H1 (cell line): Measurements from ENCODE around the gene NEU3. TPM values are rescaled to one million over a fixed set of nuclear protein-coding genes. Genes with fewer than 3 reads are reported as not detected.

ENCODE experiments used
- CTCF ChIA-PET: fragments of 300-600 bp; sonication (Branson Sonifier 250); formaldehyde crosslinking; loops from one replicate; lab custom pipeline; 2021; ENCODE audit not compliant: partially characterized antibody; lab: Charles Lee
- POLR2A ChIA-PET: fragments of 300-600 bp; sonication (Branson Sonifier 250); formaldehyde crosslinking; loops from one replicate; lab custom pipeline; 2021; ENCODE audit warnings: inconsistent platforms; ENCODE audit not compliant: partially characterized antibody; lab: Charles Lee
- DNase-seq, 2 experiments: peaks; one replicate each; pipeline versions ENCODE4 v3.0.0 to v3.0.0-alpha.2; 2010 to 2022; ENCODE audit warnings: low spot score in 2 of 2, low read depth in 1 of 2, mixed read lengths in 1 of 2
- FAIRE-seq: peaks from 2 replicates; lab custom pipeline; 2011; peaks lifted over from hg19 to GRCh38; lab: Jason Lieb, UNC
- H2AFZ ChIP-seq: 2 replicates; pipeline ENCODE4 v1.8.1; 2012; ENCODE audit warnings: low read length, inconsistent platforms
- H2AK5ac ChIP-seq: 2 replicates; pipeline ENCODE4 v1.6.1; 2013; ENCODE audit warnings: low read depth, low read length
- H2BK120ac ChIP-seq: replicated peaks from 2 replicates; pipeline ENCODE3; 2013; ENCODE audit warnings: low read depth, low read length, inconsistent platforms
- H2BK12ac ChIP-seq: 2 replicates; pipeline ENCODE4 v1.6.1; 2013; ENCODE audit warnings: low read depth, low read length
- H2BK15ac ChIP-seq: 2 replicates; pipeline ENCODE4 v1.6.1; 2013; ENCODE audit warnings: low read length
- H2BK20ac ChIP-seq: 2 replicates; pipeline ENCODE4 v1.6.1; 2013; ENCODE audit warnings: low read length
- H2BK5ac ChIP-seq: 2 replicates; pipeline ENCODE4 v1.6.1; 2013; ENCODE audit warnings: low read depth, low read length
- H3K14ac ChIP-seq: 2 replicates; pipeline ENCODE4 v1.6.1; 2013; ENCODE audit warnings: inconsistent platforms; ENCODE audit not compliant: insufficient read length
- H3K18ac ChIP-seq: 2 replicates; pipeline ENCODE4 v1.6.1; 2013; ENCODE audit warnings: low read length; ENCODE audit errors: extremely low read depth
- H3K23ac ChIP-seq: 2 replicates; pipeline ENCODE4 v1.6.1; 2013; ENCODE audit warnings: inconsistent platforms; ENCODE audit not compliant: insufficient read length
- H3K23me2 ChIP-seq: 2 replicates; pipeline ENCODE4 v1.6.1; 2013; ENCODE audit warnings: low read depth, low read length
- H3K27ac ChIP-seq: 2 replicates; pipeline ENCODE4 v1.6.1; 2011; ENCODE audit warnings: low read depth, low read length, inconsistent platforms
- H3K27me3 ChIP-seq, 4 experiments: replicated peaks in 1 of 4; 1 replicate in 1 of 4; 2 replicates in 3 of 4; pipeline versions ENCODE4 v1.6.1 to v1.8.1; 2011 to 2013; ENCODE audit warnings: low read length in 3 of 4, mild to moderate bottlenecking in 3 of 4, inconsistent platforms in 2 of 4, mixed read lengths in 2 of 4, moderate library complexity in 1 of 4; ENCODE audit not compliant: control insufficient read depth in 3 of 4, insufficient read depth in 3 of 4; ENCODE audit errors: extremely low read depth in 1 of 4
- H3K36me3 ChIP-seq, 4 experiments: 2 replicates each; pipeline versions ENCODE4 v1.6.1 to v1.8.1; 2011 to 2013; ENCODE audit warnings: mild to moderate bottlenecking in 4 of 4, low read length in 3 of 4, moderate library complexity in 2 of 4, control low read depth in 1 of 4, inconsistent platforms in 1 of 4; ENCODE audit not compliant: insufficient read depth in 4 of 4, control insufficient read depth in 2 of 4
- H3K4ac ChIP-seq: replicated peaks from 2 replicates; pipeline ENCODE3; 2013; ENCODE audit warnings: low read length, low read depth, mixed read lengths, inconsistent platforms; ENCODE audit not compliant: insufficient read length
- H3K4me1 ChIP-seq, 4 experiments: replicated peaks in 1 of 4; 1 replicate in 1 of 4; 2 replicates in 3 of 4; pipeline versions ENCODE4 v1.6.1 to v1.8.1; 2011 to 2013; ENCODE audit warnings: low read length in 3 of 4, inconsistent platforms in 2 of 4, mixed read lengths in 1 of 4; ENCODE audit not compliant: insufficient read depth in 4 of 4, control insufficient read depth in 3 of 4
- H3K4me2 ChIP-seq, 2 experiments: 2 replicates each; pipeline versions ENCODE4 v1.6.1 to v1.8.1; 2011 to 2013; ENCODE audit warnings: low read depth in 2 of 2, low read length in 2 of 2, control low read depth in 1 of 2, inconsistent platforms in 1 of 2, mild to moderate bottlenecking in 1 of 2; ENCODE audit not compliant: insufficient read depth in 1 of 2
- H3K4me3 ChIP-seq, 4 experiments: fragments of 200-600, 300-600 bp in 1 of 4; sonication (generic), shearing (Covaris generic), sonication (Bioruptor Twin) in 1 of 4; 2 replicates each; pipeline versions ENCODE4 v1.5.1 to v1.8.1; 2011 to 2016; ENCODE audit warnings: low read length in 4 of 4, low read depth in 3 of 4, control low read depth in 2 of 4, inconsistent platforms in 2 of 4, mild to moderate bottlenecking in 2 of 4, mixed read lengths in 1 of 4, moderate library complexity in 1 of 4; ENCODE audit not compliant: insufficient read depth in 2 of 4; ENCODE audit errors: extremely low read depth in 1 of 4
- H3K56ac ChIP-seq: replicated peaks from 2 replicates; pipeline ENCODE3; 2013; ENCODE audit warnings: low read depth, mild to moderate bottlenecking, mixed read lengths, low read length, inconsistent platforms; ENCODE audit not compliant: insufficient read length
- H3K79me1 ChIP-seq: 2 replicates; pipeline ENCODE4 v1.6.1; 2013; ENCODE audit warnings: low read depth, low read length, control low read depth
- H3K79me2 ChIP-seq, 2 experiments: 2 replicates each; pipeline versions ENCODE4 v1.6.1 to v1.8.1; 2012 to 2013; ENCODE audit warnings: low read length in 2 of 2, mild to moderate bottlenecking in 2 of 2, inconsistent platforms in 1 of 2; ENCODE audit not compliant: insufficient read depth in 2 of 2, control insufficient read depth in 1 of 2
- H3K9ac ChIP-seq, 4 experiments: replicated peaks in 1 of 4; 1 replicate in 1 of 4; 2 replicates in 3 of 4; pipeline versions ENCODE4 v1.6.1 to v1.8.1; 2011 to 2013; ENCODE audit warnings: low read depth in 3 of 4, low read length in 3 of 4, control low read depth in 2 of 4, mild to moderate bottlenecking in 2 of 4, moderate library complexity in 2 of 4, inconsistent platforms in 1 of 4; ENCODE audit errors: extremely low read depth in 1 of 4
- H3K9me3 ChIP-seq, 2 experiments: 2 replicates each; pipeline versions ENCODE4 v1.6.1 to v1.8.1; 2012 to 2013; ENCODE audit warnings: mild to moderate bottlenecking in 2 of 2, moderate library complexity in 2 of 2, control low read depth in 1 of 2, inconsistent platforms in 1 of 2, low read depth in 1 of 2, low read length in 1 of 2, mixed read lengths in 1 of 2; ENCODE audit not compliant: insufficient read depth in 2 of 2
- H4K20me1 ChIP-seq, 2 experiments: replicated peaks in 1 of 2; 2 replicates each; pipeline versions ENCODE3 to v1.8.1; 2011 to 2013; ENCODE audit warnings: inconsistent platforms in 2 of 2, low read length in 2 of 2, mild to moderate bottlenecking in 1 of 2; ENCODE audit not compliant: insufficient read depth in 2 of 2, control insufficient read depth in 1 of 2
- H4K5ac ChIP-seq: 2 replicates; pipeline ENCODE4 v1.6.1; 2013; ENCODE audit warnings: low read length, low read depth, mixed read lengths, inconsistent platforms; ENCODE audit not compliant: insufficient read length
- H4K8ac ChIP-seq: 2 replicates; pipeline ENCODE4 v1.8.0; 2013; ENCODE audit warnings: mild to moderate bottlenecking, moderate library complexity, low read length, inconsistent platforms; ENCODE audit not compliant: insufficient read depth; ENCODE audit errors: extremely low read depth
- H4K91ac ChIP-seq: replicated peaks from 2 replicates; pipeline ENCODE3; 2013; ENCODE audit warnings: low read length, mixed read lengths, inconsistent platforms; ENCODE audit not compliant: insufficient read length
- BRCA1 ChIP-seq: IDR thresholded peaks from 2 replicates; pipeline ENCODE4 v1.6.1; 2012; ENCODE audit warnings: low read depth, low read length, improper control_type of control experiment
- CBX8 ChIP-seq: fragments of 300-800, 300-1000 bp; sonication (generic); IDR thresholded peaks from 2 replicates; pipeline ENCODE4 v1.7.1; 2016; ENCODE audit warnings: low read depth, low read length, borderline replicate concordance
- CREB1 ChIP-seq: IDR thresholded peaks from 2 replicates; pipeline ENCODE4 v1.6.1; 2012; ENCODE audit warnings: inconsistent platforms
- EGR1 ChIP-seq: IDR thresholded peaks from 2 replicates; pipeline ENCODE4 v1.6.1; 2011; ENCODE audit warnings: low read depth, low read length, borderline replicate concordance
- EZH2 ChIP-seq: fragments of 200-600 bp; sonication (generic); IDR thresholded peaks from 2 replicates; pipeline ENCODE4 v1.7.1; 2012; ENCODE audit warnings: low read depth, mild to moderate bottlenecking, moderate library complexity, low read length, inconsistent platforms; ENCODE audit not compliant: severe bottlenecking
- HDAC6 ChIP-seq: IDR thresholded peaks from one replicate; pipeline ENCODE4 v1.7.1; 2012; ENCODE audit warnings: low read depth, mild to moderate bottlenecking, inconsistent platforms, low read length, moderate library complexity
- JUN ChIP-seq: IDR thresholded peaks from 2 replicates; pipeline ENCODE4 v1.6.1; 2011; ENCODE audit warnings: low read depth, mild to moderate bottlenecking, improper control_type of control experiment, low read length
- KDM1A ChIP-seq: fragments of 200-600, 300-600 bp; sonication (generic); IDR thresholded peaks from 2 replicates; pipeline ENCODE4 v1.7.1; 2016; ENCODE audit warnings: mild to moderate bottlenecking, low read length, borderline replicate concordance
- NANOG ChIP-seq: IDR thresholded peaks from 2 replicates; pipeline ENCODE4 v1.6.1; 2011; ENCODE audit warnings: low read length, low read depth, mild to moderate bottlenecking, inconsistent platforms; ENCODE audit not compliant: insufficient read depth, poor library complexity, severe bottlenecking
- RBBP5 ChIP-seq: IDR thresholded peaks from 2 replicates; pipeline ENCODE4 v1.7.1; 2012; ENCODE audit warnings: low read depth, mild to moderate bottlenecking, inconsistent platforms, low read length, moderate library complexity, borderline replicate concordance
- SP1 ChIP-seq: IDR thresholded peaks from 2 replicates; pipeline ENCODE4 v1.6.1; 2011; ENCODE audit warnings: low read depth, low read length
- TAF7 ChIP-seq: optimal IDR thresholded peaks from 2 replicates; pipeline ENCODE3; 2011; ENCODE audit warnings: low read depth, mild to moderate bottlenecking, inconsistent platforms, low read length, moderate library complexity, borderline replicate concordance
- WGBS, 2 experiments: shearing (Covaris generic) in 1 of 2; methylation state at CpG; one replicate each; pipeline versions ENCODE4 v1.1.6 to v1.1.7; 2013 to 2015; ENCODE audit warnings: low lambda C conversion rate in 2 of 2, mixed read lengths in 2 of 2, inconsistent platforms in 1 of 2, low coverage in 1 of 2, missing lambda C conversion rate in 1 of 2; ENCODE audit not compliant: insufficient replicate concordance in 2 of 2, insufficient coverage in 1 of 2, insufficient read length in 1 of 2; ENCODE audit errors: extremely low coverage in 1 of 2, missing lambda C conversion rate in 1 of 2; 5-methylcytosine and 5-hydroxymethylcytosine counted together
- polyA plus RNA-seq, 7 experiments: library from polyadenylated mRNA; depleted of rRNA in 3 of 7; stranded (reverse) in 5 of 7; unstranded in 2 of 7; fragments of >200 nt in 5 of 7; fragments of 200-250 nt in 2 of 7; gene quantifications; 1 replicate in 5 of 7; 2 replicates in 1 of 7; 4 replicates in 1 of 7; pipeline versions ENCODE4 v1.2.1 to v1.2.3, GENCODE V29; 2011 to 2013; ENCODE audit warnings: missing spikeins in 2 of 7, mixed read lengths in 2 of 7
- total RNA-seq: library from RNA; stranded (reverse); fragmentation: NEBNext Ultra II Directional; extraction: Animal tissue kit (Norgen Biotek cat#: 25700); gene quantifications from 2 replicates; pipeline ENCODE4 v1.2.1, GENCODE V29; 2021

NEU3 gene
- total and polyA plus RNA-seq, 2 of the 8 experiments (the other 6 are each of a cell fraction or from before 2014, with no cell fraction given) = 8.9 to 15.6 TPM

GRCh38 chr11:75024764-75025211, 36.1 kb downstream of the NEU3 start:
- Histone ChIP-seq H3K56ac (no peak overlapping the region), H2AFZ (no peak overlapping the region), H3K23ac (no peak overlapping the region), H2BK15ac (no peak overlapping the region), H4K20me1 (no peaks in the 10 kb centered on the region), H3K9me3 (peaks cover 1 to 11% of the 10 kb centered on the region in 2 experiments; a peak in 2 of 4 replicates), H2BK120ac (no peak overlapping the region), H3K36me3 (no peaks in the 10 kb centered on the region), H3K79me2 (no peaks in the 10 kb centered on the region), H3K27ac (no peak overlapping the region), H3K9ac (no peak overlapping the region), H3K4ac (no peak overlapping the region), H2BK20ac (no peak overlapping the region), H3K27me3 (no peaks in the 10 kb centered on the region), H3K14ac (no peak overlapping the region), H2BK5ac (no peak overlapping the region), H3K4me3 (no peak overlapping the region), H3K4me1 (no peaks in the 10 kb centered on the region; a peak in 2 of 7 replicates), H4K5ac (no peak overlapping the region), H3K4me2 (no peak overlapping the region), H2BK12ac (no peak overlapping the region), H3K23me2 (no peaks in the 10 kb centered on the region; the same call in 1 of the 2 replicates), H3K79me1 (no peaks in the 10 kb centered on the region), H4K8ac (no peak overlapping the region), H2AK5ac (no peak overlapping the region), H3K18ac (no peak overlapping the region), H4K91ac (no peak overlapping the region)
- CTCF ChIA-PET = interaction anchor here (0.6 to 8.9 kb wide), 16 partner anchors 9 to 224 kb away, joined by 3 to 142 read pairs (median 4); no protein-coding TSS in a partner anchor
- POLR2A ChIA-PET = interaction anchor here (1.1 kb wide), 1 partner anchor 36 kb away, joined by 3 read pairs; the partner anchor contains the start of gene NEU3
- TF ChIP-seq NANOG (no peak), CREB1 (no peak), TAF7 (no peak), CBX8 (no peak), BRCA1 (no peak), EGR1 (no peak), HDAC6 (no peak), JUN (no peak), EZH2 (no peak), RBBP5 (no peak), KDM1A (no peak), SP1 (no peak)
- FAIRE-seq (no peak), DNase-seq (no peak)
- WGBS, 2 experiments = 89% methylated on average over 1 of the region's 1 CpG; no CpG with 5 or more reads in 1 of the 2 experiments
